ENCODE measurements around the gene ZNF550.
A peak's percentile ranks its signal among the peaks of the same experiment; 100 is the strongest.

Gene ZNF550

DNA sequence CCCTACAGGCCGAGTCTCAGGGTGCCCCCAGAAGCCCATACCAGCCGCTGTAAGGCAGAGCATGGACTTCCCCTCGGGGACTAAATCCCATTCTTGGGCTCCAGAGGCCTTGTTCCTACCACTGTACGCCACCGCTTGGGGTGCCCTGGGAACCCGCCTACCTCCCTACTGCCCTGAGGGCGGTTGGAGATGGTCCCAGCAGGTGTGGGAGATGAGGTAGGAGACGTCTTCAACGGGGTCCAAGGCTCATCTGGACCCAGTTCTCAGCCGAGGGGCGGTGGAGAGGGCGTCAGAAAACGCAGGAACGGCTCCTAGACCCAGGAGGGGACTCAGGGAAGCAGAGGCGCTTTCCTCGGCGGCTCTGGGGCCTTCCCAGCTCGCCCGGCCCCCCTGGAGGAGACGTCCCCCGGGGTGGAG lies 23.4 kb upstream of the ZNF550 start:
- TF ChIP-seq, protein P1, sequence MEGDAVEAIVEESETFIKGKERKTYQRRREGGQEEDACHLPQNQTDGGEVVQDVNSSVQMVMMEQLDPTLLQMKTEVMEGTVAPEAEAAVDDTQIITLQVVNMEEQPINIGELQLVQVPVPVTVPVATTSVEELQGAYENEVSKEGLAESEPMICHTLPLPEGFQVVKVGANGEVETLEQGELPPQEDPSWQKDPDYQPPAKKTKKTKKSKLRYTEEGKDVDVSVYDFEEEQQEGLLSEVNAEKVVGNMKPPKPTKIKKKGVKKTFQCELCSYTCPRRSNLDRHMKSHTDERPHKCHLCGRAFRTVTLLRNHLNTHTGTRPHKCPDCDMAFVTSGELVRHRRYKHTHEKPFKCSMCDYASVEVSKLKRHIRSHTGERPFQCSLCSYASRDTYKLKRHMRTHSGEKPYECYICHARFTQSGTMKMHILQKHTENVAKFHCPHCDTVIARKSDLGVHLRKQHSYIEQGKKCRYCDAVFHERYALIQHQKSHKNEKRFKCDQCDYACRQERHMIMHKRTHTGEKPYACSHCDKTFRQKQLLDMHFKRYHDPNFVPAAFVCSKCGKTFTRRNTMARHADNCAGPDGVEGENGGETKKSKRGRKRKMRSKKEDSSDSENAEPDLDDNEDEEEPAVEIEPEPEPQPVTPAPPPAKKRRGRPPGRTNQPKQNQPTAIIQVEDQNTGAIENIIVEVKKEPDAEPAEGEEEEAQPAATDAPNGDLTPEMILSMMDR (IDR thresholded peaks at IDR 0.05; ENCODE audit: insufficient read depth, low read depth, low read length, missing control alignments) = no peak
- DNase-seq (ENCODE audit: low read depth) = no peak
- no peak overlapping the region; the same call in 1 of the 2 replicates for H3K4me3 ChIP-seq (ENCODE audit: low read depth, low read length)

DNA sequence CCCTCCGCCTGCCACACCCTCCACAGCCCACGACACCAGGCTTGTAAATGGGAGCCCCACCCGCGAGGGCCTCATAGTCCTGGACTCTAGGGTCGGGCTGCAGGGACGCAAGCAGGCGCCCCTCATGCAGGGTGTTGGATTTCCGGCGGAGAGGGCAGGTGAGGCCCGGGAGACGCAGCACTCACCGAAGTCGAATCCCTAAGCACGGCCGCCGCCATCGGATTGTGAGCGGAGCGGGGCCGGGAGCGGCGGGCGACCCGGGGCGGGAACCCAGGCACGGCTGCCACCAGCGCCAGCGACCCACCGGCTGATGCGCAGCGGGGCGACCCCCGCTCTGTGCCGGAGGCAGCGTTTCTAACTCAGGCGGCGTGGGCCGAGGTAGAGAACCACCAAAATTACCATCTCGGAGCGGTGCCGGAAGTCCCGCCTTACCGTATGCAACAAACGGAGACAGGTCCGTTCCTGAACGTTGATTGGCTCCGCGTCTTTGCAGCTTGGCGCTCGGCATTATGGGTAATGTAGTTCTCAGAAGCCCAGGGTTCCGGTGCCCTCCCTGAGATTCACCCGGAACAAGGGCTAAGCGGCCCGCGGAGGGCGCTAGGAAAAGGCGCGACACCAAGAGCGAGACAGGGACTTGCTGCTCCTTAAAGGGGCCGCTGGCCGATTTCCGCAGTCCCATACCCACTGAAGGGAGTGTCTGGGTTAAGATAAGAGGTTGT lies 19.0 kb upstream of the ZNF550 start, which contains the start of gene ZNF416:
ZNF416 (minus strand) TSS at position 425 of the 719 bp plus-strand sequence; CDS start at position 218, 207 bp downstream.
- TF ChIP-seq, protein P1 (IDR thresholded peaks at IDR 0.05; ENCODE audit: insufficient read depth, low read depth, low read length, missing control alignments) = peak; percentile 7
- peak within 1 kb of the TSS; percentile 97 for H3K4me3 ChIP-seq (ENCODE audit: low read depth, low read length)
- DNase-seq (ENCODE audit: low read depth) = peak; percentile 99

DNA sequence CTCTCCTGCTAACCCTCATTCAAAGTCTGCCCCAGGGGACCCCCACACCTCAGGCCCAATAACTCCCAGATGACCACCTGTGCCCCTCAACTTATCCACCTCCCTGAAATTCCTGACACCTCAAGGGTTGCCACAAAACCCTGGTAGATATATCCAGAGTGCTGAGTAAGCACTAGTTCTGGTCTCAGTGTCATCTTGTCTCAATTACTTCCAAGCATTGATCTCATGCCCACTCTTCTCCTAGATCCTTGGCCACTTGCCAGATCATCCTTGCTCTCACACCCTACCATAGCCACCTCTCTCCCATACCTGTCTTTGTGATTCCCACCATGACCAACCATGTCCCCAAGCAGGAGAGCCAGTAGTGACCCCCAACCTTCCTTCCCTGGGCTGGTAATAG lies 17.0 kb upstream of the ZNF550 start:
- H3K4me3 ChIP-seq (ENCODE audit: low read depth, low read length) = no peak overlapping the region
- TF ChIP-seq, protein P1 (IDR thresholded peaks at IDR 0.05; ENCODE audit: insufficient read depth, low read depth, low read length, missing control alignments) = no peak
- no peak for DNase-seq (ENCODE audit: low read depth)

DNA sequence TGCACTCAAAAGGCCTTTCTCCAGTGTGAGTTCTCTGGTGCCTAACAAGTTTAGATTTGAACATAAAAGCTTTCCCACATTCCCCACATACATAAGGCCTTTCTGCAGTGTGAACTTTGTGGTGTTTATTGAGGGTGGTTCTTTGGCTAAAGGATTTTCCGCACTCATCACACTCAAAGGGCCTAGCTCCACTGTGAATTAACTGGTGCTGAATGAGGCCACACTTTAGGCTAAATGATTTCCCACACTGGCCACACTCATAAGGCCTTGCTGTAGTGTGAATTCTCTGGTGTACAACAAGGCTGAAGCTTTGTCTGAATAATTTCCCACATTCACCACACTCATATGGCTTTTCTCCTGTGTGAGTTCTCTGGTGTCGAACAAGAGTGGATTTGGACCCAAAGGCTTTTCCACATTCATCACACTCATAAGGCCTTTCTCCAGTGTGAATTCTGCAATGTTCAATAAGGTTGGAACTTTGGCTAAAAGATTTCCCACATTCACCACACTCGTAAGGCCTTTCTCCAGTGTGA lies 12.8 kb upstream of the ZNF550 start:
- no peak for DNase-seq (ENCODE audit: low read depth)
- TF ChIP-seq, protein P1 (IDR thresholded peaks at IDR 0.05; ENCODE audit: insufficient read depth, low read depth, low read length, missing control alignments) = no peak
- no peak overlapping the region for H3K4me3 ChIP-seq (ENCODE audit: low read depth, low read length)

DNA sequence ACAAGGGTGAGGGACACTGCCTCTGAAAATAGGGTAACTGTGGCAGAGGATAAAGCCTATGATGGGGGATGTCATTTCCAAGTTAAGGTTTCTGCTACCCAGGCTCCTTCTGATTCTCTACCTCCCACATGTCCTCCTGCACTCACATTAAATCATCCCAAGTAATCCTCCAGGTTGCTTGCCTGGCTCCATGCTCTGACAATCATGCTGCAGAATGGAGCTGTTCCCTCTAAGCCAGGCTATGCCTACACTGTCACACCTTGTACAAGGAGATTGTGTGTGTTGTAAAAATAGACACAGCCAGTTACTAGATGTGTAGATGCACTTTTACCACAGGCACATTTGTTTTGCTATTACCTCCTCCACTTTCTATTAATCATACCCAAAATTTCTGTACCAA lies 11.0 kb upstream of the ZNF550 start:
- no peak for DNase-seq (ENCODE audit: low read depth)
- H3K4me3 ChIP-seq (ENCODE audit: low read depth, low read length) = no peak overlapping the region
- TF ChIP-seq, protein P1 (IDR thresholded peaks at IDR 0.05; ENCODE audit: insufficient read depth, low read depth, low read length, missing control alignments) = no peak

DNA sequence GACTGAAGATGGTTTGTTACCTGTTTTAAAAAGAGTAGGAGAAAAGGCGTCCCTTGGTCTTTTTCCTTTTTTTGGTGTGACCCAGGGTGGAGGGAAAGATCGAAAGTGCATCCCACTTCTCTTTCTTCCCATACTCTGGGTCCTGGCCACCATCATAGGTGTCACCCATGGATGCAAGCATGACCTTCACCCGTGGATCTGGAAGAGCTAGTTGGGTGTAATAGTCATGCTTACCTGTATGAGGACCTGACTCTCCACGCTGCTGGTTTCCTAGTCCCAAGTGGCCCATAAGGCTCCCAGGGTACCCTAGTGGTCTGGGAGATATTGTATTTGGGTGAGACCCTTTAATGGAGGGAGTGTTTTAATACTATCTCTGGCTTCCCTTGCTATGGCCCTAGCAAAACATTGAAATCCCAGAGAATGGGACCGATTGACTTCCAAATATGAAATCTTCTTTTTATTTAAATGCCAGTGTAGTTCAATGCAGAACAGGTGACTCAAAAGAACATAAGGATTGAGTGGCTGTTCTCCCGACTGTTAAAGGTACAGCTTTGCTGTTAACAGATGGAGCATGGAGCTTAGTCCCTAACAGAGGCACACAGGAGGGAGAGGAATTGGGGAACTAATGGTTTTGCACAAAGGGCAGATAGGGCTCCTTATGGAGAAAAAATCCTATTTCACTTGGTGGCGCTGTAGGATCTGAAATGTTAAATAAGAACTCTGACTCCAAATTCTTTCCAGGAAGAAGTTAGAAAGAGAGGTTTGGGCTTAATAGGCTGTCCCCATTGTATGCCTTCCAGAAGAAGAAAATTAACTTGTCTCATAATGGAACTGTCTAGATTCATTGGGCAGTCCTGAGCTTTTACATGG lies 7.0 kb upstream of the ZNF550 start:
- TF ChIP-seq, protein P1 (IDR thresholded peaks at IDR 0.05; ENCODE audit: insufficient read depth, low read depth, low read length, missing control alignments) = no peak
- no peak overlapping the region for H3K4me3 ChIP-seq (ENCODE audit: low read depth, low read length)
- peak; percentile 41 for DNase-seq (ENCODE audit: low read depth)
